SU-DHL-6 (cell line): ENCODE measurements around the gene PKIB.

Experiments used
- H2AFZ ChIP-seq: fragments of 200-600 bp; sonication (generic); 2 replicates; pipeline ENCODE4 v1.6.1; 2014; ENCODE audit warnings: low read depth, mild to moderate bottlenecking, moderate library complexity, mixed read lengths, antibody characterized with exemption, low read length; ENCODE audit not compliant: severe bottlenecking
- H3F3A ChIP-seq: fragments of 200-600 bp; shearing (Covaris generic); 2 replicates; pipeline ENCODE4 v1.6.0; 2016; ENCODE audit warnings: antibody characterized with exemption, mild to moderate bottlenecking; ENCODE audit not compliant: insufficient read depth
- H3K27ac ChIP-seq: fragments of 200-600 bp; sonication (generic); 2 replicates; pipeline ENCODE4 v1.5.1; 2016; ENCODE audit warnings: low read depth, mild to moderate bottlenecking, low read length, moderate library complexity, mixed read lengths
- H3K27me3 ChIP-seq: fragments of 200-600 bp; sonication (generic), shearing (Covaris generic); 2 replicates; pipeline ENCODE4 v1.6.0; 2014; ENCODE audit warnings: mild to moderate bottlenecking, low read length
- H3K36me3 ChIP-seq: fragments of 200-600 bp; sonication (generic); 2 replicates; pipeline ENCODE4 v1.6.1; 2014; ENCODE audit warnings: mild to moderate bottlenecking, low read length, mixed read lengths
- H3K4me2 ChIP-seq: fragments of 300-600, 200-600 bp; shearing (Covaris generic), sonication (generic); 2 replicates; pipeline ENCODE4 v1.6.0; 2014; ENCODE audit warnings: low read length, low read depth, mild to moderate bottlenecking; ENCODE audit not compliant: poor library complexity, severe bottlenecking
- H3K4me3 ChIP-seq: fragments of 200-600 bp; sonication (generic); 2 replicates; pipeline ENCODE4 v1.5.1; 2014; ENCODE audit warnings: antibody characterized with exemption, low read length, mild to moderate bottlenecking, mixed read lengths; ENCODE audit not compliant: insufficient read depth, poor library complexity, severe bottlenecking
- H3K79me2 ChIP-seq: fragments of 200-600 bp; sonication (generic); 2 replicates; pipeline ENCODE4 v1.6.1; 2014; ENCODE audit warnings: mild to moderate bottlenecking, low read length, moderate library complexity; ENCODE audit not compliant: insufficient read depth
- H3K9ac ChIP-seq: fragments of 200-600 bp; sonication (generic); 2 replicates; pipeline ENCODE4 v1.7.0; 2014; ENCODE audit warnings: mild to moderate bottlenecking, low read length
- H3K9me2 ChIP-seq: fragments of 200-600 bp; sonication (generic); replicated peaks from 2 replicates; pipeline ENCODE4 v1.6.1; 2014; ENCODE audit warnings: low read length; ENCODE audit not compliant: insufficient read depth
- H3K9me3 ChIP-seq: fragments of 200-600 bp; sonication (generic); 2 replicates; pipeline ENCODE4 v1.6.1; 2014; ENCODE audit warnings: low read length, mixed read lengths; ENCODE audit not compliant: insufficient read depth
- H4K20me1 ChIP-seq: fragments of 200-600 bp; sonication (generic); 2 replicates; pipeline ENCODE4 v1.6.1; 2014; ENCODE audit warnings: low read depth, mild to moderate bottlenecking, antibody characterized with exemption, low read length, moderate library complexity, mixed read lengths
- EZH2phosphoT487 ChIP-seq: fragments of 200-600 bp; sonication (generic), shearing (Covaris generic); conservative IDR thresholded peaks from 2 replicates; pipeline ENCODE4 v1.6.1; 2018; ENCODE audit warnings: mild to moderate bottlenecking, antibody characterized with exemption, low read length, moderate library complexity, mixed read lengths
- TF ChIP-seq, protein P1 (sequence below): fragments of 200-600 bp; sonication (generic); IDR thresholded peaks from one replicate; pipeline ENCODE4 v1.5.1; 2017; ENCODE audit warnings: antibody characterized with exemption, mild to moderate bottlenecking, low read length, moderate library complexity; ENCODE audit not compliant: insufficient read depth, poor library complexity, severe bottlenecking

PKIB gene

DNA sequence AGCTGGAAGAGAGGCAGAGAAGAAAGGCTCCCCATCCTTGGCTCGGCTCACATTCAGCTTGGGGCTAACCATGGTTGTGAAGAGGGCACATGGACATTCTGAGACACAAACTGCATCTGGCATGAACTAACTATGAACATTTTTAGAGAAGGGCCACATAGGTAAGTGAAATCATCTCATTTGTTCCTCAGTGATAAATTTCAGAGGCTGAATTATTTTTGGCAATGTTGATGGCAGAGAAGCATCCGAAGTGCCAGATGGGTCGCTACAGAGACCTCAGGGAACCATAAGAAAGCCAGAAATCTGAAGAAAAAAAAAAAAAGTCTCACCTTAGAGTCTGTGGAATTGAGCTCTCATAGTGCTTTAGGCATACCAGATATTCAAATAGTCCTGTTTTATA, 120.1 kb downstream of the PKIB start:
- Histone ChIP-seq H3K27me3 (no peaks in the 10 kb centered on the region), H3K9ac (no peak overlapping the region), H4K20me1 (no peaks in the 10 kb centered on the region), H3K79me2 (no peaks in the 10 kb centered on the region), H3K9me2 (no peaks in the 10 kb centered on the region), H3K4me3 (no peak overlapping the region), H2AFZ (no peak overlapping the region), H3K27ac (no peak overlapping the region), H3F3A (no peaks in the 10 kb centered on the region), H3K36me3 (no peaks in the 10 kb centered on the region), H3K9me3 (no peaks in the 10 kb centered on the region), H3K4me2 (no peak overlapping the region)
- TF ChIP-seq EZH2phosphoT487: no peak
- TF ChIP-seq, protein P1, sequence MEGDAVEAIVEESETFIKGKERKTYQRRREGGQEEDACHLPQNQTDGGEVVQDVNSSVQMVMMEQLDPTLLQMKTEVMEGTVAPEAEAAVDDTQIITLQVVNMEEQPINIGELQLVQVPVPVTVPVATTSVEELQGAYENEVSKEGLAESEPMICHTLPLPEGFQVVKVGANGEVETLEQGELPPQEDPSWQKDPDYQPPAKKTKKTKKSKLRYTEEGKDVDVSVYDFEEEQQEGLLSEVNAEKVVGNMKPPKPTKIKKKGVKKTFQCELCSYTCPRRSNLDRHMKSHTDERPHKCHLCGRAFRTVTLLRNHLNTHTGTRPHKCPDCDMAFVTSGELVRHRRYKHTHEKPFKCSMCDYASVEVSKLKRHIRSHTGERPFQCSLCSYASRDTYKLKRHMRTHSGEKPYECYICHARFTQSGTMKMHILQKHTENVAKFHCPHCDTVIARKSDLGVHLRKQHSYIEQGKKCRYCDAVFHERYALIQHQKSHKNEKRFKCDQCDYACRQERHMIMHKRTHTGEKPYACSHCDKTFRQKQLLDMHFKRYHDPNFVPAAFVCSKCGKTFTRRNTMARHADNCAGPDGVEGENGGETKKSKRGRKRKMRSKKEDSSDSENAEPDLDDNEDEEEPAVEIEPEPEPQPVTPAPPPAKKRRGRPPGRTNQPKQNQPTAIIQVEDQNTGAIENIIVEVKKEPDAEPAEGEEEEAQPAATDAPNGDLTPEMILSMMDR: no peak

- H3K4me2 ChIP-seq: no peak overlapping the region
- TF ChIP-seq EZH2phosphoT487: no peak
- TF ChIP-seq, protein P1: no peak
Measured at GRCh38 chr6:122730775-122731386, 120.7 kb downstream of the PKIB start.

DNA sequence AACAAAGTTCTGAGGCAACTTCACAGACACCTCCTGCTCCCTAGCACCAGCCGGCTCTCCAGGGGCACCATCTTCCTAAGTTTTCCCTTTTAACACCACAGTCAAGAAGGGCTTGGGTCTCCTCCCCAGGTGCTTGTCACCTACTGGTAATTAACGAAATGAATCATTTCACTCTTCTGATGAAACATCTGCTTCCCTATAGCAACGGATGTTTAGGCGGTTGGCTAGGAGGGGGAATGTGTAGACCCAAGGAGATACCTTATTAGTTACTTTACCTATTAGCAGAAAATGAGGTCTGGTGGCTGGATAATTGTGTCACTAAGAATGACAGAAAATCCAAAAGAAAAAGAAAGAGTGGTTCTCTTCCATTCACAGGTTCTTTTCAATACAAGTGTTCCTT, 123.1 kb downstream of the PKIB start:
- H3K4me2 ChIP-seq: no peak overlapping the region
- no peaks in the 10 kb centered on the region for H4K20me1 ChIP-seq
- H3K9me2 ChIP-seq: no peaks in the 10 kb centered on the region
- no peak overlapping the region for H3K4me3 ChIP-seq
- H2AFZ ChIP-seq: no peak overlapping the region
- H3K27ac ChIP-seq: no peak overlapping the region
- H3K36me3 ChIP-seq: no peaks in the 10 kb centered on the region
- H3K79me2 ChIP-seq: no peaks in the 10 kb centered on the region
- H3F3A ChIP-seq: no peaks in the 10 kb centered on the region
- TF ChIP-seq EZH2phosphoT487: no peak
- TF ChIP-seq, protein P1: no peak
- no peak overlapping the region for H3K9ac ChIP-seq
- H3K27me3 ChIP-seq: no peaks in the 10 kb centered on the region
- H3K9me3 ChIP-seq: no peaks in the 10 kb centered on the region

More at GRCh38 chr6:122730775-122731386, 120.7 kb downstream of the PKIB start:
- Histone ChIP-seq H3K27ac (no peak overlapping the region), H3F3A (no peaks in the 10 kb centered on the region), H3K9me3 (no peaks in the 10 kb centered on the region), H3K79me2 (no peaks in the 10 kb centered on the region), H3K9ac (no peak overlapping the region), H2AFZ (no peak overlapping the region), H4K20me1 (no peaks in the 10 kb centered on the region), H3K36me3 (no peaks in the 10 kb centered on the region), H3K27me3 (no peaks in the 10 kb centered on the region), H3K9me2 (no peaks in the 10 kb centered on the region), H3K4me3 (no peak overlapping the region)
